ENCODE results near the gene SPDYA.

GRCh38 chr2:28779001-28779400 is 31.6 kb upstream of the SPDYA start:
- TF ChIP-seq YY1 (IDR thresholded peaks at IDR 0.05; ENCODE audit: insufficient read depth, insufficient read length) (no peak), ZNF274 (IDR thresholded peaks at IDR 0.05; ENCODE audit: low read depth, low read length) (no peak), SUZ12 (IDR thresholded peaks at IDR 0.05; ENCODE audit: extremely low read depth, insufficient read depth, insufficient read length) (no peak)
